ENCODE results near the gene FHIT.

DNA sequence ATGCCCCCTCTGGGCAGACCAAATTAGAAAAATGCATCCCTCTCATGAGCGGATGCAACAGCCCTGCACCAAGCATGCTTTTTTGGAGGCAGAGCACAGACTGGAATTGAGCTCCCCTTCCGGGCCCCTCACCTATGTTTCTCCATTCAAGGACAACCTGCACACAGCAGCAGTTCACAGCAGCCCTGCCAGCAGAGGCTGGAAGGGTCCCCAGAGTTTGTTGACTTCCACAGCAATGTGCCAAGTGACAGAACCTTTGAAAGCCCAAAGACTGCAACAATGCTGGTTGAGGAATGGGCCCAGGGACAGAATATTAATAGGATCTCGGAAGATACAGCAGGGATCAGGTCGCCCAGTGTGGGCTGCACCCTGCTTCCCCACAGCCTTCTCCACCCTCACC lies 650.4 kb downstream of the FHIT start:
- TF ChIP-seq, protein P1, sequence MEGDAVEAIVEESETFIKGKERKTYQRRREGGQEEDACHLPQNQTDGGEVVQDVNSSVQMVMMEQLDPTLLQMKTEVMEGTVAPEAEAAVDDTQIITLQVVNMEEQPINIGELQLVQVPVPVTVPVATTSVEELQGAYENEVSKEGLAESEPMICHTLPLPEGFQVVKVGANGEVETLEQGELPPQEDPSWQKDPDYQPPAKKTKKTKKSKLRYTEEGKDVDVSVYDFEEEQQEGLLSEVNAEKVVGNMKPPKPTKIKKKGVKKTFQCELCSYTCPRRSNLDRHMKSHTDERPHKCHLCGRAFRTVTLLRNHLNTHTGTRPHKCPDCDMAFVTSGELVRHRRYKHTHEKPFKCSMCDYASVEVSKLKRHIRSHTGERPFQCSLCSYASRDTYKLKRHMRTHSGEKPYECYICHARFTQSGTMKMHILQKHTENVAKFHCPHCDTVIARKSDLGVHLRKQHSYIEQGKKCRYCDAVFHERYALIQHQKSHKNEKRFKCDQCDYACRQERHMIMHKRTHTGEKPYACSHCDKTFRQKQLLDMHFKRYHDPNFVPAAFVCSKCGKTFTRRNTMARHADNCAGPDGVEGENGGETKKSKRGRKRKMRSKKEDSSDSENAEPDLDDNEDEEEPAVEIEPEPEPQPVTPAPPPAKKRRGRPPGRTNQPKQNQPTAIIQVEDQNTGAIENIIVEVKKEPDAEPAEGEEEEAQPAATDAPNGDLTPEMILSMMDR (IDR thresholded peaks at IDR 0.05), result no peak
- no peak for TF ChIP-seq POLR2AphosphoS5 (IDR thresholded peaks at IDR 0.05)
- no peak for TF ChIP-seq POLR2A (IDR thresholded peaks at IDR 0.05)
